HUES48 (cell line): ENCODE results near the gene GYPC.

Experiments
- H3K27ac ChIP-seq: one replicate; pipeline ENCODE4 v1.7.0; 2013; ENCODE audit warnings: low read depth, low read length, inconsistent platforms
- H3K27me3 ChIP-seq: 2 replicates; pipeline ENCODE4 v1.6.1; 2013; ENCODE audit warnings: mild to moderate bottlenecking, low read length; ENCODE audit not compliant: control insufficient read depth, insufficient read depth
- H3K36me3 ChIP-seq: 2 replicates; pipeline ENCODE4 v1.6.1; 2013; ENCODE audit warnings: low read length; ENCODE audit not compliant: control insufficient read depth, insufficient read depth
- H3K4me1 ChIP-seq: 2 replicates; pipeline ENCODE4 v1.6.1; 2013; ENCODE audit warnings: mild to moderate bottlenecking, low read length; ENCODE audit not compliant: control insufficient read depth, insufficient read depth
- H3K4me3 ChIP-seq: 2 replicates; pipeline ENCODE4 v1.5.1; 2013; ENCODE audit warnings: mild to moderate bottlenecking, low read depth, low read length
- H3K9ac ChIP-seq: 2 replicates; pipeline ENCODE4 v1.6.1; 2013; ENCODE audit warnings: mild to moderate bottlenecking, low read depth, low read length, moderate library complexity
- H3K9me3 ChIP-seq: 2 replicates; pipeline ENCODE4 v1.6.1; 2013; ENCODE audit warnings: low read length; ENCODE audit not compliant: control insufficient read depth, insufficient read depth

Gene GYPC

DNA sequence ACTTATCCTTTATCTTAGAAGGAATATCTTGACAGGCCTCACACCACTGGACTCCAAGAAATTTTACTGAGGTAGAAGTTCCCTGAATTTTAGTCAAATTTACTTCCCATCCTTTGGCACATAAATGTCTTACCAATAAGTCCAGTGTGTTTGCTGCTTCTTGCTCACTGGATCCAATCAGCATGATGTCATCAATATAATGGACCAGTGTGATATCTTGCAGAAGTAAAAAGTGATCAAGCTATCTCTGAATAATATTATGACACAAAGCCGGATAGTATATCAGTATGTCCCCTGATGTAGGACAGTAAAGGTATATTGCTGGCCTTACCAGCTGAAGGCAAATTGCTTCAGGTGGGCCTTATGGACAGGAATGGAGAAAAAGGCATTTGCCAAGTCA lies 6.9 kb upstream of the GYPC start:
- no peaks in the 10 kb centered on the region for H3K27me3 ChIP-seq
- H3K4me3 ChIP-seq, result no peak overlapping the region
- no peak overlapping the region for H3K27ac ChIP-seq
- no peaks in the 10 kb centered on the region for H3K4me1 ChIP-seq
- H3K9me3 ChIP-seq, result no peaks in the 10 kb centered on the region
- H3K9ac ChIP-seq, result no peak overlapping the region
- no peaks in the 10 kb centered on the region for H3K36me3 ChIP-seq

DNA sequence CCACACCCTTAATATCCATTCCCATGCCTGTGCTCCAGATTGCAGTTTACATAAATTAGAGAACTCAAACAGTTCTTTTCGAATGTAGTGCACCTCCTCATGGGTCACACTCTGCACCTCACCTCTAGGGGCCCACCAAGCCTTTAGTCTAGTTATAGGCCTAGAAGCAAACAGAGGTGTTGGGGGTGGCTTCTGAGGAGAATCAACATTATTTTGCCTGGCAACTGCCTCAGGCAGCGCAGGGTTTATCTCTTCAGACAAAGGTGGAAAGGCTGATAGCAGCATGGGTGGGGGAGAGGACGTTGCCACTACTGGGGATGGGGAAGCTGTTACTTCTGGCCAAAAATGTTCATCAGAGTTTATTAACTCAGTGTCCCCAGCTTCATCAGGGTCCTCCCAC lies 5.0 kb upstream of the GYPC start:
- H3K9me3 ChIP-seq, result no peaks in the 10 kb centered on the region
- peaks cover 11% of the 10 kb centered on the region for H3K4me1 ChIP-seq
- H3K4me3 ChIP-seq, result no peak overlapping the region
- no peak overlapping the region for H3K9ac ChIP-seq
- peaks cover 11% of the 10 kb centered on the region for H3K27me3 ChIP-seq
- no peak overlapping the region for H3K27ac ChIP-seq
- H3K36me3 ChIP-seq, result no peaks in the 10 kb centered on the region

GRCh38 chr2:126652323-126652891 lies 3.6 kb upstream of the GYPC start:
- H3K4me1 ChIP-seq, result peaks cover 18% of the 10 kb centered on the region

GRCh38 chr2:126653109-126653508 lies 2.8 kb upstream of the GYPC start:
- Histone ChIP-seq H3K9ac (no peak overlapping the region), H3K4me3 (no peak overlapping the region), H3K4me1 (peaks cover 25% of the 10 kb centered on the region), H3K9me3 (no peaks in the 10 kb centered on the region), H3K27ac (no peak overlapping the region), H3K36me3 (no peaks in the 10 kb centered on the region), H3K27me3 (peaks cover 22% of the 10 kb centered on the region)

More at GRCh38 chr2:126652323-126652891, 3.6 kb upstream of the GYPC start:
- no peak overlapping the region for H3K27ac ChIP-seq
- no peak overlapping the region for H3K4me3 ChIP-seq
- H3K9ac ChIP-seq, result no peak overlapping the region
- no peaks in the 10 kb centered on the region for H3K9me3 ChIP-seq
- H3K36me3 ChIP-seq, result no peaks in the 10 kb centered on the region
- H3K27me3 ChIP-seq, result peaks cover 21% of the 10 kb centered on the region

GRCh38 chr2:126653761-126654160 lies 2.2 kb upstream of the GYPC start:
- Histone ChIP-seq H3K9ac (no peak overlapping the region), H3K9me3 (no peaks in the 10 kb centered on the region), H3K4me1 (peaks cover 32% of the 10 kb centered on the region), H3K27me3 (peaks cover 22% of the 10 kb centered on the region), H3K36me3 (no peaks in the 10 kb centered on the region), H3K4me3 (no peak overlapping the region), H3K27ac (no peak overlapping the region)

- Histone ChIP-seq H3K4me3 (no peak overlapping the region), H3K4me1 (peaks cover 38% of the 10 kb centered on the region), H3K9me3 (no peaks in the 10 kb centered on the region), H3K36me3 (no peaks in the 10 kb centered on the region), H3K9ac (no peak overlapping the region), H3K27me3 (peaks cover 22% of the 10 kb centered on the region), H3K27ac (no peak overlapping the region)
Measured at GRCh38 chr2:126655051-126655450, 907 bp upstream of the GYPC start.

DNA sequence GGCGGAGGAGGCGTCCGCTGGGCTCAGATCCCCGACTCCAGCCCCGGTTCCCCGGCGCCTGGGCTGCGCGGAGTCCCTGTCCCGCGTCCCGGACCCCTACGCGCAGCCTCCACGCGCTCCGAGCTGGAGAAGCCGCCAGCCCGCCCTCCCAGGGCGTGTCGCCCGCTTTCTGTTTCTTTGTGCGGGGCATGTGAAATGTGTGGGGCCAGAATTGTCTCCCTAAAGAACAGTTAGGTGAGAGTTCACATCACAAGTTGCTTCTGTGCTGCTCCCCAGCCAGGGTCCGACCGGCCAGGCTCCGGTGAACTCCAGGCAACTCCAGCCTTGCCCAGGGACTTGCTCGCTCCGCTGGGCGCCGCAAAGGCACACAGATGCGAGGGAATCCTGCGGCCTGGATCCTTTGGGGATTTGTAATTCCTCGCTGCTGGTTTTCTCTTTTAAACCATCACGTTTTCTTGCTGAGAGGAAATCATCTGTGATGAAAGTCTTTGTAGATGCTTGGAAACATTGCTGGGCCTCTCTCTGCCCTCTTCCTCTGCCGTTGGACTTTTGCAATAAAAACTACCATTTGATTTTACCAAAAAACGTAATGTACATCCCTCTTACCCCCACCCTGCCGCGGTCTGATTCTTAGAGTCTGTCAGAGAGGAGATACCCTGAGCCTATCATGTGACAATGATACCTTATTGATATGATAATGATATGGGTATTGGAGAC lies 631 bp downstream of the GYPC start:
- H3K36me3 ChIP-seq, result no peaks in the 10 kb centered on the region
- H3K9ac ChIP-seq, result peak overlapping the region; percentile 62
- peak overlapping the region; percentile 74 for H3K27ac ChIP-seq
- H3K9me3 ChIP-seq, result no peaks in the 10 kb centered on the region
- H3K27me3 ChIP-seq, result peaks cover 22% of the 10 kb centered on the region
- H3K4me1 ChIP-seq, result peaks cover 38% of the 10 kb centered on the region
- H3K4me3 ChIP-seq, result peak overlapping the region; percentile 63

DNA sequence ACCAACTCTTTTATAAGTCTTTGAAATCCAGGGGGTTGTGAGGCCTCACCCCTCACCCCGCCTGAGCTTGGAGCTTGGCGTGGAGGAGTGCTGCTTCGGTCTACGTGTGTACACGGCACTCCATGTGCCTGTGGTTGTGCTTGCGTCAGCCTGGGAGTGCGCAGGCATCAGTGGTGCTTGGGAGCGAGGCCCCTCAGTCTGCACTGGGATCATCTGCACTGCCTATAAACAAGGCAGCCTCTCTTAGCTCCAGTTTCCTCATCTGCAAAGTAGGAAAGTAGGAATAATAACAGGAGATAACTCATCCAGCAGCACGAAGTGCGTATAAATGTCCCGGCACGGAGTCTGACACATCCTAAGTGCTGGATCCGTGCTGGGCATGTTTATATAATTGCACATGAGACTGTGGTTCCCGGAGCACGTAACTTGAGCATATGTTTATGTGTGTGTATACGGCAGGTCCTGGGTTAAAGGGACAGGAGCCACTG lies 1.2 kb downstream of the GYPC start:
- peak overlapping the region; percentile 71 for H3K27ac ChIP-seq
- H3K27me3 ChIP-seq, result peaks cover 22% of the 10 kb centered on the region
- peaks cover 38% of the 10 kb centered on the region for H3K4me1 ChIP-seq
- H3K4me3 ChIP-seq, result peak overlapping the region; percentile 63
- H3K36me3 ChIP-seq, result no peaks in the 10 kb centered on the region
- peak overlapping the region; percentile 62; the same call in 1 of the 2 replicates for H3K9ac ChIP-seq
- no peaks in the 10 kb centered on the region for H3K9me3 ChIP-seq

DNA sequence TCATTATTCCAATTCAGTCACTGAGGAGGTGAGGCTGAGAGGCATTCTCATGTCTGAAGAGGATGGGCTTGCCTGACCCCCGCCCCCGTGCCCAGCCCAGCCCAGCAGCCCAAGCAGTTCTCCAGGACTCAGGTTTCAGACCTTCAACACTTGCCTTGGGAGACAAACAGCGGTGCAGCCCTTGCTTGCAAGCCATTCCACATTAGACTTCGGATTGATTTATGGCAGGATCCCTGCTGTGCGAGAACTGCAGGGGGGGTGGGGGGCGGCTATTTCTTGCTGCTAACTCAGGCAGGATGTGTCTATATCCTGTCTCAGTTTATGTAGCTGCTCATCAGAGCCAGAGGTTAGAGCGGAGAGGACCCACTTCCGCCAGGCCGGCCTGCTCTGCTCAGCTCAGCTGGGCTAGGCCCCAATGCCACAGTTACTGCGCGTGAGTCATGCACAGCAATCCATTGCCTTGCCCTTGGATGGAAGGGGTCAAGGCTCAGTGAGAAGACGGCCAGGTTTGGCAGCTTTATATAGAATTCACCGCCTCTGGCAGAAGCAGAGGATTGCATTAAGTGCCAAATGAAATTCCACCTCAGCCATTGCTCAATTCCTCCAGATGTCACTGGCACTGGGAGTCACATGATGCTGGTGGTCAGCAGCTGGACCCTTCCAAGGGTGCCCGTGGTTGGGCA lies 1.8 kb downstream of the GYPC start:
- peaks cover 38% of the 10 kb centered on the region for H3K4me1 ChIP-seq
- no peak overlapping the region for H3K9ac ChIP-seq
- H3K27ac ChIP-seq, result peak overlapping the region; percentile 71
- H3K27me3 ChIP-seq, result peaks cover 22% of the 10 kb centered on the region
- H3K36me3 ChIP-seq, result no peaks in the 10 kb centered on the region
- H3K9me3 ChIP-seq, result no peaks in the 10 kb centered on the region
- H3K4me3 ChIP-seq, result peak overlapping the region; percentile 63

DNA sequence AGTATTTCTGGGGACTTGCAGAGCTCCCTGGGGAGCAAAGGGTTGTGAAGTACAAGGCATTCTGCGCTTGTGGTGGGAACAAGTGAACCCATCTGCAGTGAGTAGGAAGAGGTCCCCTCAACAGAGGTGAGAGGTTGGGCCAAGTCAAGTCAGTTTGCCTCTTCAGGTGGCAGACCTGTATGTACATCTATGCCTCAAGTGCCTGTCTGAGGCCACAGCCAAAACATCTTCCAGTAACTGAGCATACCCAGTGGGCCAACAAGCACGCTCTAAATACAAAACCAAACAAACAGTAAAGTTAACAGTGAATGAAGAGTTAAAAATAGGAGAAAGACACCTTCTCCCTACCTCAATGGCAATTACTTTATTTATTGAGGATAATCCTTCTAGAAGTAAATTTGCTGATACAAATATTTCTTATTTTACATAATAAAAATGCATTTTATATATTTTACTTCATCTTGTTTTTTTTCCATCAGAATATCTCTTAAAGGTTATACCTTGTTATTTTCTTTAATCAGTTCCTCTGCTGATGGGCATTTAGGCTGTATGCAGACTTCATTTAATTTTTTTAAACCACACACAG lies 2.5 kb downstream of the GYPC start:
- Histone ChIP-seq H3K9ac (no peak overlapping the region), H3K4me3 (no peak overlapping the region), H3K27me3 (peaks cover 22% of the 10 kb centered on the region), H3K9me3 (no peaks in the 10 kb centered on the region), H3K27ac (peak overlapping the region; percentile 71), H3K36me3 (no peaks in the 10 kb centered on the region), H3K4me1 (peaks cover 38% of the 10 kb centered on the region)
